ENCODE results near the gene DNAH10.
"Not testable (repeated sequence)": the region's sequence is repeated elsewhere in the genome, so short reads cannot be mapped to it uniquely, and the experiment has no call there.

Gene DNAH10

GRCh38 chr12:123940627-123940966, 178.5 kb downstream of the DNAH10 start:
- no peak overlapping the region for H3K27ac ChIP-seq
- DNase-seq (ENCODE audit: low read depth, low spot score) = no peak

DNA sequence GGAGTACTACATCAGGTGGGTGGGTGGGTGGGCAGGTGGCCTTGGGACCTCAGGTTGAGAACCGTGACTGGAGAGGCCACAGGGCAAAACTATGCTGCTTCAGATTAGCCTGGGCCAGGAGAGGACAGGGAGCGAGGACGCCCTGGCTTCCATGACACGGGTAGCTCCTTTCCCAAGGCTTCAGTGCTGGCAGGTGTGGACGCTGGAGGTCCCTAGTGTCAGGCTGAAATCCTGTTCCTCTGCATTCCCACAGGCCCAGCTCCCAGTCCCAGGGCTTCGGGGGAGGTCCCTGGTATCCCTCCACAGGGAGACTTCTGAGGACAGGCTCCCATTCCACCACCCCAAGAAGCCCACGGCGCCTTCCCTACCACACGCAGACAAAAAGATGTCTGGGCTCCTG, 178.9 kb downstream of the DNAH10 start:
- DNase-seq (ENCODE audit: low read depth, low spot score) = no peak
- H3K27ac ChIP-seq = no peak overlapping the region

DNA sequence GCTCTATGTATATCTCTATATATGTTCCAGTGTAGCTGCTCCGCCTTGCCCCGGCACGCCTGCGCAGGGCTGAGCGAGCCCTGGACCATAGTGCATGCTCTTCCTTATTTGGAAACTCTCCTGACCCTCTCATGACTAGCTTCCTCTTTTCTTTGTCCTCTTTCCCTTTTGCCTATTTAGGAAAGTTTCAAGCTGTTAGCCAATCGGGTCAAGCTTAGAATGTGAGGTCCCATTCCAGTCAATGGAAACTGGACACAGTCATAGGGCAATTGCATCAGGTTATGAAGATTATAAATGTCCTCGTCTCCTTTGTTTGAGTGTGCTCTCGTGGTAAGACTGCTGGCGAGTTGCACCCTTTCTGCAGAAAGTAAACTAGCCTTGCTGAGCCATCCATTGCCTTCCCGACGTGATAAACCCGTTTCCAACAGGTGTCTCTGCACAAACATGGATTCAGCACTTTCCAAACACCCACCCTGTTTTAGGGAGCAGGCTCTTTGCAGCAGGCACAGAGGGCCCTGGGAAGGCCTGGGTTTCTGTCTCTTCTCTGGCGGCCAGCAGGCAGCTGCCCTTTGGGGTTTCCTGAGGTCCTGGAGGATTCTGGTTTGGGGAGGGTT, 179.6 kb downstream of the DNAH10 start:
- no peak overlapping the region for H3K27ac ChIP-seq
- no peak for DNase-seq (ENCODE audit: low read depth, low spot score)

DNA sequence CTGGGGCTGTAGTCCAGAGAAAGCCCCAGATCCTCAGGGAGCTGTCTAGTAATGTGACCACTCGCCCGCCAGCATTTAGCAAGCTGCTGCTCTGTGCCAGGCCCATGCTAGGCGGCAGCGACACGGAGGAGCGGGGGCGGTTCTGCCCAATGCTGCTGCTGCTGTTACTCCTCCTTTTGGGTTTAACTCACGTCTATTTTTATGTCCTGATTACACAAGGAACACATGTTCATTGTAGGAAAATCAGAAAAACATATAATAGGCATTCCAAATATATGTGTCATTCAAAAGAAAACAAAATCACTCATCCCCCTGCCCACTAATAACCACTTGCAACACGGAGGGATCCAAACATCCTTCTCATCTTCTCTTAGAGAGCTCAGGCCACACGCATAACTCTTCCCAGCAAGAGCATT, 180.1 kb downstream of the DNAH10 start:
- no peak overlapping the region for H3K27ac ChIP-seq

GRCh38 chr12:123942911-123943648, 181.0 kb downstream of the DNAH10 start:
- no peak for DNase-seq (ENCODE audit: low read depth, low spot score)
- H3K27ac ChIP-seq = no peak overlapping the region

More for the DNA sequence above, 180.1 kb downstream of the DNAH10 start:
- DNase-seq (ENCODE audit: low read depth, low spot score) = no peak

DNA sequence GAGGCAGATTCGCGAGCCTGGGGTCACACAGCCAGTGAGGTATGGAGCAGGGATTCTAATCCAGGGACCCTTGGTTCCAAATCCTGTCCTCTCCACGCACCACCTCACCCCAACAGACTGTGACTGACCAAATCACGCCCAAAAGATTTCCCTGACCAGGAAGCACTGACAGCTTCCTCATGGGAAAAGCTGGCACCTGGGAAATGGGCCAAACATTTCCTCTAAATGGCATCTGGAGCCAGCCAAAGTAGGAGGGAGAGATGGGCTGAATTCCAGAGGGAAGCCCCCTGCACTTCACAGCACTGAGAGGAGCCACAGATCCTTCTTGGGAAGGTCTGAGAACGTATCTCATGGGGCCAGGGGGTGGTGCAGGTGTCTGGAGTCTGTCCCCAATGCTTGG, 181.7 kb downstream of the DNAH10 start:
- DNase-seq (ENCODE audit: low read depth, low spot score) = no peak
- H3K27ac ChIP-seq = no peak overlapping the region

DNA sequence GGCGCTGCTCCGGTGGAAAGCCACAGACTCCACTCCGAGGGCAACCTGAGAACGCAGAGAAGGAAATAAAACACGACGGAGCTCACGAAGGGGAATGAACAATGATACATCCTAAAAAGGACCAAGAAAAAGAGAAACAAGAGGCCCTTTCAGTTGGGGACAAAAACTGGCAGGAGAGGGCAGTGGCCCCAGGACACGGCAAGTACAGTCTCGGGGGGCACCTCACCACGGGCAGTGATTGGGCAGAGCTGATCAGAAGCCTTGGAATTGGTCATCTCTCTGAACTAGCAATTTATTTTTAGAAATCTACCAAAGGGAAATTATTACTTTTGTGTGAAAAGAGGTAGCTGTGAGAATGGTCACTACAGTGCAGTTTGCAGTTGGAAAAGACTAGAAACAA, 182.6 kb downstream of the DNAH10 start:
- H3K27ac ChIP-seq = no peak overlapping the region
- no peak for DNase-seq (ENCODE audit: low read depth, low spot score)

GRCh38 chr12:123945287-123946151, 183.4 kb downstream of the DNAH10 start:
- H3K27ac ChIP-seq = no peak overlapping the region
- DNase-seq (ENCODE audit: low read depth, low spot score) = no peak

- H3K27ac ChIP-seq = no peak overlapping the region
- DNase-seq (ENCODE audit: low read depth, low spot score) = no peak
These were observed 184.0 kb downstream of the DNAH10 start for GRCh38 chr12:123946152-123946515.

DNA sequence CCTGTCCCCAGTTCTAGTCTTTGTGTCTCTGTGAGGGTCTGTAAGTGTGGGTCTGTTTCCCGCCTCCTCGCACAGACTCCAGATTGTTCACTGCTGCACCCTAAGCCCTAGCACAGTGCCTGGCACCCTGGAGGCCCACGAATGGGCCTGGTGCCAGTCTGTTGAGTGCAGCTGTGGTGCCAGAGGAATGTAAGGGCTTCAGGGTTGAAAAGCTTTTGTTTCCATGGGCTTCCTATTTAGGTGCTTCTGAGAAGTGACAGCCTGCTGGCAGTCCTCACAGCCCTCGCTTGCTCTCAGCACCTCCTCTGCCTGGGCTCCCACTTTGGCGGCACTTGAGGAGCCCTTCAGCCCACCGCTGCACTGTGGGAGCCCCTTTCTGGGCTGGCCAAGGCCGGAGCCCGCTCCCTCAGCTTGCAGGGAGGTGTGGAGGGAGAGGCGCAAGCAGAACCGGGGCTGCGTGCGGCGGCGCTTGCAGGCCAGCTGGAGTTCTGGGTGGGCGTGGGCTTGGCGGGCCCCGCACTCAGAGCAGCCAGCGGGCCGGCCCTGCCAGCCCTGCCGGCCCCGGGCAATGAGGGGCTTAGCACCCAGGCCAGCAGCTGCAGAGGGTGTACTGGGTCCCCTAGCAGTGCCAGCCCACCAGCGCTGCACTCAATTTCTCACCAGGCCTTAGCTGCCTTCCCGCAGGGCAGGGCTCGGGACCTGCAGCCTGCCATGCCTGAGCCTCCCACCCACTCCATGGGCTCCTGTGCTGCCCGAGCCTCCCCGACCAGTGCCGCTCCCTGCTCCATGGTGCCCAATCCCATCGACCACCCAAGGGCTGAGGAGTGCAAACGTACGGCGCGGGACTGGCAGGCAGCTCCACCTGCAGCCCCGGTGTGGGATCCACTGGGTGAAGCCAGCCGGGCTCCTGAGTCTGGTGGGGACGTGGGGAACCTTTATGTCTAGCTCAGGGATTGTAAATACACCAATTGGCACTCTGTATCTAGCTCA, 184.7 kb downstream of the DNAH10 start:
- not testable (repeated sequence) for H3K27ac ChIP-seq; DNase-seq (ENCODE audit: low read depth, low spot score)

- not testable (repeated sequence) for H3K27ac ChIP-seq; DNase-seq (ENCODE audit: low read depth, low spot score)
These were observed 185.4 kb downstream of the DNAH10 start for GRCh38 chr12:123947531-123947930.

DNA sequence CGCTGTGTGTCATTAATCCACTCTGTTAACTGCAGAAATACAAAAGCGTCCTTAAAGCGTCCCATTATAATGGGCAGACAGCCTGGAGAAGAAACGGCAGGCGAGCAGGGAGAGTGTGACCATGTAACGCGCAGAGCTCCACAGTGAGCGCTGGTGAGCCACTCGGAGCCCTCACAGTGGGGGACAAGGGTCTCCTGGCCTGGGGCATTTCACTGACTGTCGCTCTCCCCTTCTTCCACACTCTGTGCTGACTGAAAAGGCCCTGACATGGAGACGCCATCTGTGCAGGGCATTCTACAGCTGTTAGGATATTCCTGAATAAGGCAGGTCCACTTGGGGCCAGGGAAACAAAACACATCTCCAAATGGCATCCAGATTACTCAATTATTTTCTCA, 186.3 kb downstream of the DNAH10 start:
- no peak for DNase-seq (ENCODE audit: low read depth, low spot score)
- no peak overlapping the region for H3K27ac ChIP-seq

DNA sequence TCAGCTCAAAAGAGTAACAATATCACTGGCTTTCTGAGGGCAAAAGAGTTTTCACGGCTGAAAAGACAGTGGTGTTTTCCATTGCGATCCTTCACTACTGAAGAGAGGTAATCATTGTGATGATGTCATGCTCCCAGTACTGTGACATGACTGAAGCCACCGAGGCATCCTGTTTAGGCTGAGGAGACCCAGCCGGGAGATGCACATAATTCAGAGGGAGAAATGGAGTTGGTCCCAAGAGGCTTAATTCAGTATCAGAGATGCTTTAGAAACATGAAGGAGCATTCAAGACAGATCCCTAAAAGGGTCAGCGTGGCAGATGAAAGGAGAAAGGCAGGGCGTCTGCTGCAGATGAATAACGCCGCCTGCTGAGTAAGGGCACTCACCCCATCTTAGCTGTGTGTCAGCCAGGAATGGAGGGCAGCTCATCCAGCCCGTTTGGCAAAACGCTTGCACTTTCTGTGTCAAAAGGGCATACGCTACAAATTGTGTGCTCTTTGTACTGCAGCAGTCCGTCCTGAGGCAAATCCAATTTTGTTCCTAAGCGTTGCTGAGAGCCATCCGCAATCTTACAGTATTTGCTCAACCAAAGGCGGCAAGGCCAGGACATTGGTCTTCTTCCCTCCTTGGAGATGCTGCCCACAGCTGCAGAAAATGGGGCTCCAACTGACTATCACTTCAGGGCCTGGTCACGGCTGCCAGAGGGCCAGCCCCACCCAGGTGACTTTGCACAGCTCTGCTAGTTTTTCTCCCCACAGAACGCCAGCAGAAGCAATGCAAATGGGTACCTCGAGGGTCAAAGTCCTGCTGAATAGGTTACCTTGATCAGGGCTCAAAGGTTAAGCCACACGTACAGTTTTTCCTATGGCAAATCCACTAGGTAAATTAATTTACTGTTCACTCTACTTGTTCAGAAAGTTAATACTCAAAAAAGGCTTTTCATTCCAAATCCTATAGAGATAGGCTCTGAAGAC, 187.0 kb downstream of the DNAH10 start:
- no peak overlapping the region for H3K27ac ChIP-seq
- DNase-seq (ENCODE audit: low read depth, low spot score) = no peak

GRCh38 chr12:123949770-123950165, 187.7 kb downstream of the DNAH10 start:
- no peak for DNase-seq (ENCODE audit: low read depth, low spot score)

DNA sequence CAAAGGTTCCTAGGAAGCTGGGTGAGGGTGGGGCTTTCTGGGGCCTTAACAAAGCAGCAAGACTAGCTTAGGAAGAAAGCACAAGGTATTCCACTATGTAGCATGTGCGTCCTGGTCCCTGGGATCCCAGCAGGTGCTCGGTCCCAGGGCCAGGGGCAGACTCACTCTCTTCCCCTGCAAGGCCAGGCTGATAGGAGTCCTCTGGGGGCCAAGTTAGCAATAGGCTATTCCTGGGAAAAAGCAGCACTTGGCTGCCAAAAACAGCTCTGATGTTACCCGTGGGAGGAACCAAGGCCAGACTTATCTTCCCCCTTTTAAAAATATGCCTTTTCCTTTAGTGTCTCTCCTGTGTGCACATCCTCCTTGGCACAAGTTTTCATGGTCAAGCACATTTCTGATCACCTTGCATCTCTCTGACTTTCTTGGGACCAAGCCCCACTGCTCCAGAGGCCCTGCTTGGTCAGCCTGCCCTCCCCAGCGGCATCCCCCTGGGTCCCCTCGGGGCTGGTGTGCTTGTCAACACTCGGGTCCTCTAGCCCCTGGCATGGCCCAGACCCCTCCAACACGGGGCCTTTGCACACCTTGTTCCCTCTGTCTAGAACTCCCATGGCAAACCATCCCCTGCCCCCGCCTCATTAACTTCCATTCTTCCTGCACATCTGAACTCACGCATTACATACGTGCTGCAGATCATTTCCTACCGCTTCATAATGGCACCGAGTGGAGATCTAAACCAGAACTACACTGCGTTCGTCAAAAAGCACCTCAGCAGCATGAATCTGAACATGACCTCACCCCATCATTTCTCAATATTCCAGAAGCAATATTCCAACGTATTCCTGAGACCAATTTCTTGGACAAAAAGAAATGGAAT, 188.6 kb downstream of the DNAH10 start:
- no peak overlapping the region for H3K27ac ChIP-seq
- DNase-seq (ENCODE audit: low read depth, low spot score) = no peak

More at GRCh38 chr12:123949770-123950165, 187.7 kb downstream of the DNAH10 start:
- no peak overlapping the region for H3K27ac ChIP-seq

DNA sequence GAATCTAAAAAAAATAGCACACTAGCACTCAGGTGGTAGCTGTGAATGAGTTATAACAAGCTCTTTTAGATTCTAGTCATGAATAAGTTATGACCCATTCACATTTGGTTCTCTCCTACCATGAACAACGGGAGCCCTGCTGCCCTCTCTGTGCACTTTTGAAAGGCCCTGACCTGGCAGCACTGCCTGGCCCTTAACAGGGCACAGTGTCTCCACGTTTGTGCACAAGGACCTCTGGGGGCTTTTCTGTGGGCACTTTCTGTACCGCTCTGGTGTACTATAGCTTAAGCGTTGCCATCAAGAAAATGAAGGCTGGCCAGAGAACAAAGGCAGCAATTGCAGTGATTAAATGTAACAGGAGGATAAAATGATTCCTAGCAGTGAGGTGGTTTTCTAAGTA, 189.4 kb downstream of the DNAH10 start:
- H3K27ac ChIP-seq = no peak overlapping the region
- DNase-seq (ENCODE audit: low read depth, low spot score) = no peak

DNA sequence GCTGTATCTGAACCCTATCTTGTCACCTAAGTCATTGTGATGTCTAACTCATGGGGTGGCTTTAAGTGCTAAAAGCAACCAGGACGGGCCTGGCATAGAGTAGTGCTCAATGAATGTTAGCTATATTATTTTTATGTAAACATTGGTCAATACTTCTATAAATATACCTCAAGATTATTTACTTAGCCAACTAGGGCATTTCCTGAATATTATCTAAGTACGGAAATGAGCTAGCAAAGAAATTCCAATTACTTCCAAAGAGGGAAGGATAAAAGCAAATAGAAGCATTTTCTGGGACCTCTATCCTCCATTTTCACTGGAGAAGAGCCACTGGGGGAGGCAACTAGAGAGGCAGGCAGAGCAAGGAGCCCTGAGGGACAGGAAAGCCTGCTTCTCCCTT, 189.9 kb downstream of the DNAH10 start:
- H3K27ac ChIP-seq = no peak overlapping the region
- DNase-seq (ENCODE audit: low read depth, low spot score) = no peak

All from epithelial cell of prostate (primary cell).